Activated CD8-positive, alpha-beta memory T cell treated with anti-CD3 and anti-CD28 coated beads, Interleukin-2, amount 50 U/mL, for 24 hours (primary cell): ENCODE measurements around the gene DNAJC13.
A peak's percentile ranks its signal among the peaks of the same experiment; 100 is the strongest.

ENCODE experiments used
- DNase-seq: peaks from one replicate; pipeline ENCODE4 v3.0.0-alpha.2; 2020; ENCODE audit errors: extremely low read depth

The DNAJC13 gene

GRCh38 chr3:132461544-132461943, 44.2 kb downstream of the DNAJC13 start:
- DNase-seq: no peak

- no peak for DNase-seq
Observed at GRCh38 chr3:132464066-132464465, 46.8 kb downstream of the DNAJC13 start.

GRCh38 chr3:132469326-132469725, 52.0 kb downstream of the DNAJC13 start:
- DNase-seq: no peak

GRCh38 chr3:132486099-132486498, 68.8 kb downstream of the DNAJC13 start:
- no peak for DNase-seq

GRCh38 chr3:132488151-132488550, 70.8 kb downstream of the DNAJC13 start:
- DNase-seq: no peak

- DNase-seq: no peak
Observed at GRCh38 chr3:132499071-132499470, 81.8 kb downstream of the DNAJC13 start.

- DNase-seq: no peak
Observed at GRCh38 chr3:132503559-132503958, 86.3 kb downstream of the DNAJC13 start.

- no peak for DNase-seq
Observed at GRCh38 chr3:132504375-132504933, 87.2 kb downstream of the DNAJC13 start.

GRCh38 chr3:132507657-132508056, 90.4 kb downstream of the DNAJC13 start:
- DNase-seq: no peak

- DNase-seq: no peak
Observed at GRCh38 chr3:132509096-132509495, 91.8 kb downstream of the DNAJC13 start.

- no peak for DNase-seq
Observed at GRCh38 chr3:132509506-132509905, 92.2 kb downstream of the DNAJC13 start.

GRCh38 chr3:132513057-132513456, 95.8 kb downstream of the DNAJC13 start:
- DNase-seq: no peak

- no peak for DNase-seq
Observed at GRCh38 chr3:132517311-132517710, 100.0 kb downstream of the DNAJC13 start.

- DNase-seq: no peak
Observed at GRCh38 chr3:132519914-132520313, 102.6 kb downstream of the DNAJC13 start.

GRCh38 chr3:132521901-132522300, 104.6 kb downstream of the DNAJC13 start:
- no peak for DNase-seq

- no peak for DNase-seq
Observed at GRCh38 chr3:132522353-132522752, 105.1 kb downstream of the DNAJC13 start.

- DNase-seq: no peak
Observed at GRCh38 chr3:132530624-132531023, 113.3 kb downstream of the DNAJC13 start.

- DNase-seq: peak; percentile 23
Observed at GRCh38 chr3:132535575-132536441, 118.5 kb downstream of the DNAJC13 start.

- DNase-seq: no peak
Observed at GRCh38 chr3:132536442-132537153, 119.3 kb downstream of the DNAJC13 start.

GRCh38 chr3:132537297-132537696, 120.0 kb downstream of the DNAJC13 start:
- no peak for DNase-seq

GRCh38 chr3:132538072-132538471, 120.8 kb downstream of the DNAJC13 start:
- DNase-seq: no peak

- DNase-seq: no peak
Observed at GRCh38 chr3:132539681-132540080, 122.4 kb downstream of the DNAJC13 start.

- DNase-seq: no peak
Observed at GRCh38 chr3:132542577-132542976, 125.3 kb downstream of the DNAJC13 start.
